ENCODE results near the gene ALPG. TPM values are rescaled to one million over a fixed set of nuclear protein-coding genes. Genes with fewer than 3 reads are reported as not detected.

ALPG gene
- total and polyA plus RNA-seq, 2 donors (not counting 3 experiments of a cell fraction or from before 2014, with no cell fraction given), result not detected

DNA sequence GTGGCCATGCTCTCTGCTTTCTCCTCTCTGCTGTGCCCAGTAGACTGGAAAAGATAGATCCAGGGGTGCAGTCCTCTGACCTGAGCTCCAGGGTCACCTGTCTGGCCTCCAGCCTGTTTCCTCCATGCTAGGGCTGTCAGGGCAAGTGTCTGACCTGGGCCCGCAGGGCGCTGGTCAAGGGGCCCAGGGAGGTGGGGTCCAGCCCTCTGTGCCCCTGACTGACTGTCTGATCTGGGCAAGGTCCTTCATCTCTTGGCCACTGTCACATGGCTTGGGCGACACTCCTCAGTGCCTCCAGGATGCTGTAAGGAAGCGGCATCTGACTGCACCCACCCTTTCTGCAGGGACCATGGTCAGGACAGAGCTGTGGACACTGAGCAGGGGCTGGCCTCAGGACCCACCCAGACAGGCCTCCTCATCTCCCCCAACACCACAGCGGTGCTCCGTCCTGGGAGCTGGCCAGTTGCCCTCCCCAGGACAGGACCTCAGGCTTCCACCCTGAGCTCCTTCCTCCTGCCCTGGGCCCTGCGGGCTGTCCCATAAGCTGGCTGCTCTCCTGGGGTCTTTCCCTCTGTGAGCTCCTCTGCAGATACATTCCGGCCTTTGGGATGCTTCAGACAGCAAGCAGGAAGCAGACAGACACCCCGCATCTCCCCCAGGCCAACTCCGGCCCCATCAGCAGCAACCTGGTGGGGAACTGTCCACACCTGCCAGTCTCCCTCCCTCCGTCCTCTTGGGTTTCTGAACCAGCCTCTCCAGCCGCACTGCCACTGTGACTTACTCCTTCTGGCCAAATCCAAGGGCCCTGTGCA, 28.1 kb downstream of the ALPG start:
- H2AFZ ChIP-seq (ENCODE audit: low read depth, low read length), result no peak overlapping the region
- H3K27ac ChIP-seq (ENCODE audit: insufficient read depth, low read depth, low read length), result no peak overlapping the region
- ChIA-PET POLR2A (no interaction called here), CTCF (interaction anchor here (0.6 to 3.7 kb wide), 10 partner anchors 22 to 534 kb away, joined by 3 to 26 read pairs (median 3); no protein-coding TSS in a partner anchor)
- BruUV-seq (replicated peaks), result no TSS peak
- H3K9ac ChIP-seq (replicated peaks; ENCODE audit: extremely low read depth, insufficient read depth, low read length), result no peak overlapping the region
- H4K20me1 ChIP-seq (replicated peaks; ENCODE audit: control insufficient read depth, extremely low read depth, insufficient read depth, low read length), result no peaks in the 10 kb centered on the region
- no peaks in the 10 kb centered on the region for H3K79me2 ChIP-seq (ENCODE audit: control insufficient read depth, insufficient read depth, low read length)
- dilution Hi-C loops (cut with MboI; ENCODE audit: extremely low pct_ligation_motif_present, low sequenced_read_pairs), result no loop called here
- H3K9me3 ChIP-seq (replicated peaks; ENCODE audit: control insufficient read depth, insufficient read depth, low read length), result no peaks in the 10 kb centered on the region
- no peak for FAIRE-seq
- no peaks in the 10 kb centered on the region for H3K36me3 ChIP-seq (ENCODE audit: control insufficient read depth in 2 of 2, extremely low read depth in 1 of 2, insufficient read depth in 2 of 2, low read length in 2 of 2)
- DNase-seq (ENCODE audit: low read depth, low spot score), result no peak
- no peak overlapping the region for H3K4me3 ChIP-seq (replicated peaks in 1 of 3; ENCODE audit: insufficient read depth in 1 of 3, low read depth in 1 of 3, low read length in 3 of 3)
- H3K27me3 ChIP-seq (ENCODE audit: control insufficient read depth in 2 of 2, insufficient read depth in 2 of 2, low read length in 2 of 2), result peaks cover 0 to 2% of the 10 kb centered on the region in 2 experiments
- no peaks in the 10 kb centered on the region for H3K4me1 ChIP-seq (ENCODE audit: control insufficient read depth, extremely low read depth, insufficient read depth, low read length)
- no peaks in the 10 kb centered on the region for H3K9me1 ChIP-seq (replicated peaks; ENCODE audit: control insufficient read depth, extremely low read depth, insufficient read depth, low read length)
- no peak overlapping the region for H3K4me2 ChIP-seq (ENCODE audit: insufficient read depth, low read length)
- no peak for TF ChIP-seq EZH2 (IDR thresholded peaks at IDR 0.05; ENCODE audit: borderline replicate concordance, low read depth, low read length, severe bottlenecking)
- TF ChIP-seq POLR2A (IDR thresholded peaks at IDR 0.05; ENCODE audit: low read depth, low read length), result no peak
- no peak for TF ChIP-seq FOS (IDR thresholded peaks at IDR 0.05; ENCODE audit: borderline replicate concordance, insufficient read depth, low read length)
- no peak for TF ChIP-seq GATA2 (IDR thresholded peaks at IDR 0.05; ENCODE audit: insufficient read depth, insufficient read length, low read depth, low read length)
- TF ChIP-seq, protein P1, sequence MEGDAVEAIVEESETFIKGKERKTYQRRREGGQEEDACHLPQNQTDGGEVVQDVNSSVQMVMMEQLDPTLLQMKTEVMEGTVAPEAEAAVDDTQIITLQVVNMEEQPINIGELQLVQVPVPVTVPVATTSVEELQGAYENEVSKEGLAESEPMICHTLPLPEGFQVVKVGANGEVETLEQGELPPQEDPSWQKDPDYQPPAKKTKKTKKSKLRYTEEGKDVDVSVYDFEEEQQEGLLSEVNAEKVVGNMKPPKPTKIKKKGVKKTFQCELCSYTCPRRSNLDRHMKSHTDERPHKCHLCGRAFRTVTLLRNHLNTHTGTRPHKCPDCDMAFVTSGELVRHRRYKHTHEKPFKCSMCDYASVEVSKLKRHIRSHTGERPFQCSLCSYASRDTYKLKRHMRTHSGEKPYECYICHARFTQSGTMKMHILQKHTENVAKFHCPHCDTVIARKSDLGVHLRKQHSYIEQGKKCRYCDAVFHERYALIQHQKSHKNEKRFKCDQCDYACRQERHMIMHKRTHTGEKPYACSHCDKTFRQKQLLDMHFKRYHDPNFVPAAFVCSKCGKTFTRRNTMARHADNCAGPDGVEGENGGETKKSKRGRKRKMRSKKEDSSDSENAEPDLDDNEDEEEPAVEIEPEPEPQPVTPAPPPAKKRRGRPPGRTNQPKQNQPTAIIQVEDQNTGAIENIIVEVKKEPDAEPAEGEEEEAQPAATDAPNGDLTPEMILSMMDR (IDR thresholded peaks at IDR 0.05; ENCODE audit: extremely low read depth in 1 of 2, insufficient read depth in 1 of 2, low read depth in 1 of 2, low read length in 2 of 2), result no peak
- TF ChIP-seq POLR2AphosphoS5 (IDR thresholded peaks at IDR 0.05; ENCODE audit: insufficient read depth, low read depth, low read length), result no peak
- intact Hi-C loops (cut with micrococcal nuclease), result no loop called here

All from endothelial cell of umbilical vein (primary cell).